D721Med (cell line): ENCODE measurements around the gene MNX1.

ENCODE experiments used
- DNase-seq: peaks from one replicate; pipeline ENCODE4 v3.0.0; 2011; ENCODE audit warnings: low spot score; ENCODE audit not compliant: insufficient read length
- FAIRE-seq: peaks from 2 replicates; lab custom pipeline; 2011; peaks lifted over from hg19 to GRCh38; lab: Jason Lieb, UNC
- TF ChIP-seq, protein P1 (sequence below): IDR thresholded peaks from 2 replicates; pipeline ENCODE4 v1.5.1; 2012; ENCODE audit warnings: mild to moderate bottlenecking, control low read depth; ENCODE audit not compliant: insufficient read depth; ENCODE audit errors: missing control alignments

MNX1 gene

DNA sequence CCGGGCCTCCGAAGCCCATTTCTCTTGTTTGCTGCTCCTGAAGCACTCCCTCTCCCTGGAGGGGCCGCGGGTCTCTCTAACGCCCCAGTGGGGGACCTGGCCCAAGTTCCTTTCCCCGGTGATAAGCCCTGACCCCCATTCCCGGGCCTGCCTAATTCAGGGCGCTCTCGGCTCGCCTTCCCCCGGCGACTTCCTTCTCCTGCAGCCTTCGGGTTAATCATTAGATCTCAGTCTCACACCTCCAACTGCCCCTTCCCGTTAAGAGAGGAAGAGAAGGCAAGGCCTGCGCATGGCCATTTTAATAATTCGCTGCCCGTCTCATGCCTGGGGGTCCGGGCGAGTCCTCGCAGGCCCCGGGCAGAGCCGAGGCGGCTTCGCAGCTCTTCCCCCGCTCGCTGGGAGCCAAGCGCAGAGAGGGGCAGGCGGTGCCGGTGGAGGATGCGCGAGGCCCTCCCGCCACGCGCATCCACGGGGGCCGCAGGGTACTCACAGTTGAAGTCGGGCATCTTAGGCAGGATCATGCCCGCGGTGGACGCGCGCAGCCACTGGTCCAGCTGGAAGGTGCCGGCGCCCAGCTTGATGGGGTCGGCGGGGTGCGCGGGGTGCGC is 1.2 kb downstream of the MNX1 start:
- TF ChIP-seq, protein P1, sequence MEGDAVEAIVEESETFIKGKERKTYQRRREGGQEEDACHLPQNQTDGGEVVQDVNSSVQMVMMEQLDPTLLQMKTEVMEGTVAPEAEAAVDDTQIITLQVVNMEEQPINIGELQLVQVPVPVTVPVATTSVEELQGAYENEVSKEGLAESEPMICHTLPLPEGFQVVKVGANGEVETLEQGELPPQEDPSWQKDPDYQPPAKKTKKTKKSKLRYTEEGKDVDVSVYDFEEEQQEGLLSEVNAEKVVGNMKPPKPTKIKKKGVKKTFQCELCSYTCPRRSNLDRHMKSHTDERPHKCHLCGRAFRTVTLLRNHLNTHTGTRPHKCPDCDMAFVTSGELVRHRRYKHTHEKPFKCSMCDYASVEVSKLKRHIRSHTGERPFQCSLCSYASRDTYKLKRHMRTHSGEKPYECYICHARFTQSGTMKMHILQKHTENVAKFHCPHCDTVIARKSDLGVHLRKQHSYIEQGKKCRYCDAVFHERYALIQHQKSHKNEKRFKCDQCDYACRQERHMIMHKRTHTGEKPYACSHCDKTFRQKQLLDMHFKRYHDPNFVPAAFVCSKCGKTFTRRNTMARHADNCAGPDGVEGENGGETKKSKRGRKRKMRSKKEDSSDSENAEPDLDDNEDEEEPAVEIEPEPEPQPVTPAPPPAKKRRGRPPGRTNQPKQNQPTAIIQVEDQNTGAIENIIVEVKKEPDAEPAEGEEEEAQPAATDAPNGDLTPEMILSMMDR, result no peak
- FAIRE-seq (no peak), DNase-seq (no peak)

DNA sequence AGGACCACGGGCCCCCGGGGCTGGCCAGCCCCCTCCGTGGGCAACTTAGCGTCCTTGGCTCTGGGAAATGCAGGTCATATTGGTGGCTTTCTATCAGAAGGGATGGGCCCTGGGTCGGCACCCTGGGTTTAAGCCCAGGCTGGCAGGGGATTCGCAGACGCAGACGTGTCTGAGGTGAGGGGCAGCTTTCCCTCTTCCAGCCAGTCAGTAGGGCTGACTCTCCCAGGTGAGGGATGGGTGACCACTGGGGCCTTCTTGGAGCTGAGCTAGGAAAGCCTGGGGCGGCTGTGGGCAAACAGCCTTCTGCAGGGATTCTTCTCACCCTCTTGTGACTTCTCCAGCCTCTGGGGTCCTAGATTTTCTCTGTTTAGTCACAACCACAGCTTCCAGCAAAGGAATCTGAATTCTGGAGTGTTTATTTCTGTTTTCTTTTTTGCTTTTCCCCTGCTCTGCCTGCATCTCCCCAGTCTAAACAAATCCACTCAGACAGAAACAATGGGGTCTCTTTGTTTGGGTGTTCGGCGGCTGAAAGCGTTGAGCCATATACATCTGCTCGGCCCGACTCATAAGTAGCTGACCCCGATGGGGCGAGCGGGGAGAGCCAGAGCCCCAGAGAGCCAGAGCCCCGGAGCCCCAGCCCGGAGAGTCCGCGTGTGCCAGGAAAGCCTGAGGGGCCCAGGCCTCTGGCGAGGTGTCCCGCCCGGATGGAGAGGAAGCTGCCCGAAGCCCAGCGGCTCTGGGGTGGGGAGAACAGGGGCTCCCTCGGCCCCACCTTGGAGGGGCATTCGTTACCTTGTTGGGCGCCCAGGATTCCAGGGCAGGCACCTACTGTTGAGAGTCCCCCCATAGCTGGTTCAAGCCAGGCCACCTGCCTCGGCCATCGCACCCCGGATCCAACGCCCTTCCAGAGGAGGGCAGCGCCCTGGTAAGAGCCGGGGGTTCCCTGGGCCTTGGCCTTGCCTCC is 2.0 kb downstream of the MNX1 start:
- TF ChIP-seq, protein P1, result no peak
- DNase-seq (no peak), FAIRE-seq (no peak)

DNA sequence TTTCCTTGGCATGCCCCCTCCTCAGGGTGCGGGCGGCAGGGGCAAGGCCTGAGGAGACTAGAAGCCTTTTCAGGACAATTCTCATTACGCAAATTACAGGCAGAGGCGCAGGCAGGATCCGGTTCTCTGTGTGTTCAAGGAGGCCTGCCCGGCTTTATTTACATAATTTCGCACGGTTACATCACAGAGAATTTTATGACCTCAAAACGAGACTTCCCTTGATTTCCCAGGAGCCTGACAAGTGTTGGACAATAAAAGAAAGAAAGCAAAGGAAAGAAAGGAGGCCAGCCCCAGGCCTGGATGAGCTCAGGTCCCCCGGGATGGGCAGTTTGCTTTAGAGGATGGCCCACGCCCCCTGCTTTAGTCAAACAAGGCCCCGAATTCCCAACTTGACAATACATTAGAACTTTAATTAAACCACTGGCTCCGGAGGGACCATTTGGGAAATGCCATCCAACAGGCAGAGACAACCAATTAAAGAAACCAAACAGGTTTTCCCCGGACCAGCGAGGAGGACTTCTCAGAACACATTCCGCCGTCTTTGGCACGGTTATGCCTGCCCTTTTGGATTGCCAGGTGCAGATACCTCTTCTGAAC is 2.9 kb downstream of the MNX1 start:
- no peak for DNase-seq
- FAIRE-seq, result no peak
- TF ChIP-seq, protein P1, result no peak

DNA sequence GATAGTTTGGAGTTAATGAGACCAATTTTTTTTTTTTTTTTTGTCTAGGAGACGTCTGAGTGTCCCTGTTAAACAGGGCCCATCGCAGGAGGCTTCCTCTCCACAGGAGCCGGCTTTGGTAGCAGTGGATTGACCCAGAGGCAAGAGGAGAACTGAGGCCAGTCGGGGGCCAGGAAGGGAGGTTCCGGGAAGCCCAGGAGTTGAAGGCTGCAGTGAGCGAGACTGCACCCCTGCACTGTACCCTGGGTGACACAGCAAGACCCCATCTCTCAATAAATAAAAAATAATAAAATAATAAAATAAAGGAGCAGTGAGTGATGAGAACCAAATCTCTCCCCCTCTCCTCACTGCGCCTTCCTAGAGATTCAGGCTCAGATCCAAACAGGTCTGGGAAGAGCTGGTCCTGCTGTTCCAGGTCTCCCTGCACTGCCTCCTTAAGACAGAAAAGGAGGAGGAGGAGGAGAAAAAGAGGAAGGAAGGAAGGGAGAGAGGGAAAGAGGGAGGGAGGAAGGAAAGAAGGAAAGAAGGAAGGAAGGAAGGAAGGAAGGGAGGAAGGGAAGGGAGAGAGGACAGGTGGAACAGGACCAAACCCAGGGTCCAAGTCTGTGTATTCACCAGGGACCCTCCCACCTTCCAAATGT is 3.5 kb downstream of the MNX1 start:
- no peak for FAIRE-seq
- no peak for DNase-seq
- TF ChIP-seq, protein P1, result no peak

DNA sequence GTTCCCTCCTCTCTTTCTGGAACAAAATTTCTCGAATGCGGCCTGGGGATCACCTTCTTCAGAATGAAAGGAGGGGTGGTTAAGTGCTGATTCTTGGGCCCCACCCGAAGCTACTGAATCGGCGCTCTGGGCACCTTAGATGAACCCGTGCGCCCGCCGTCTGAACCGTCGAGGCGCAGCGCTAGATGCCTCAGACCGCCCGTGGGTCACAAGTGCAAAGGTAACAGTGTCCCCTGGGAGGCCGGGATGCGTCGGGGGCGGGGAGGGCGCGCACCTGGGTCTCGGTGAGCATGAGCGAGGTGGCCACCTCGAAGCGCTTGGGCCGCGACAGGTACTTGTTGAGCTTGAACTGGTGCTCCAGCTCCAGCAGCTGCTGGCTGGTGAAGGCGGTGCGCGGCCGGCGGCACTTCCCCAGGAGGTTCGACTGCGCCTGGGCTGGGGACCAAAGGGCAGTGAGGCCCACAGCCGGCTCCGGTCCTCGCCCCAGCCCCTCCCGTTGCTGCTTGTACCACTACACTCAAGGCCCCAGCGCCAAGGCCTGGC is 4.2 kb downstream of the MNX1 start:
- no peak for DNase-seq
- TF ChIP-seq, protein P1, result no peak

DNA sequence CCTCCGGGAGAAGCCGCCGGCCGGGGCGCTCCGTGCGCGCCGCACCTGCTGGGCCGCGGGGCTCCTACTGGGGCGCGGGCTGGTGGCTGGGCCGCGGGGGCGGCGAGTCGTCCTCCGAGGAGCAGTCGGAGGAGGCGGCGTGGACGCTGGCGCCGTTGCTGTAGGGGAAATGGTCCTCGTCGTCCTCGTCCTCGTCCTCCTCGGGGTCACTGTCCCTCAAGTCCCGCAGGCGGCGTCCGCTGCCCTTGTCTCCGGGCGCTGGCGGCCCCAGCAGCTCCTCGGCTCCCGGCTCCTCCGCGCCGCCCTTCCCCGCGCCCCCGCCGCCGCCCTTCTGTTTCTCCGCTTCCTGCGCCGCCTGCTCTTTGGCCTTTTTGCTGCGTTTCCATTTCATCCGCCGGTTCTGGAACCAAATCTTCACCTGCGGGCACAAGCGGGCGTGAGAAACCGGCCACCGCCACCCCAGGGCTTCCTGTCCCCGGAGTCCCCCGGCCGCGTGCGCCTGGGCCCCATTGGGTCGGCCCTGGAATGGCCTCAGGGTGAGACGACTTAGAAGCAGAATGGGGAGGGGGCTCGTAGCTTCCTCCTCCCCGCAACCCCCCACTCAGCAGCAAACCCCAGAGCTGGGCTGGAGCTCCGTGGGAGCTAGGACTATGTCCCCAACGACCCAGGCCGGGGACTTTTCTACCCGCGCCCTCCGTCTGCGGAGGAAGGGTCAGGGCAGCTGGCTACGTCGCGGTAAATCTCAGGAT is 4.8 kb downstream of the MNX1 start:
- DNase-seq (no peak), FAIRE-seq (no peak)
- TF ChIP-seq, protein P1, result no peak

More for the DNA sequence above, 4.2 kb downstream of the MNX1 start:
- no peak for FAIRE-seq
